NCI-H82 (cell line): ENCODE data around the gene SH3BGRL2.
"Not testable (repeated sequence)": the region's sequence is repeated elsewhere in the genome, so short reads cannot be mapped to it uniquely, and the experiment has no call there.

Experiments used
- DNase-seq: peaks from one replicate; lab custom pipeline; 2025; lab: John Stamatoyannopoulos, UW

The SH3BGRL2 gene

DNA sequence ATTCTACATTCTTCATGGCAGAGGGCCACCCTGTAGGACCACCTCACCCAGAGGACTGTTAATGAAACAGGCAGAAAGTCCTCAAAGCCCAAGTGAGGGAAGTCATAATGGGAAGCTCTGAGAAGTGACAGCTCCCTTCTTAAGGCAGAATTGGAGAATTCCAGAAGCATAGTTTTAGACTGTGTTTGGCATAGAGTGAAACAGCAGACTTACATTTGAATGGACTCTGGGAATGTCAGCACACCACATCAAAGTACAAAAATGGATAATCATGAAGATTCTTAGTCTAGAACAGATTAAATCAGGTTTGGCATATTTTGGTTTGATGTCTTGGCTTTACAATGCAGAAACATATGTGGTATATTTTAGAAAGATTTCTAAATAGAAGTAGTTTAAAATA is 17.9 kb downstream of the SH3BGRL2 start:
- no peak for DNase-seq

GRCh38 chr6:79650950-79651349 is 19.8 kb downstream of the SH3BGRL2 start:
- DNase-seq = no peak

DNA sequence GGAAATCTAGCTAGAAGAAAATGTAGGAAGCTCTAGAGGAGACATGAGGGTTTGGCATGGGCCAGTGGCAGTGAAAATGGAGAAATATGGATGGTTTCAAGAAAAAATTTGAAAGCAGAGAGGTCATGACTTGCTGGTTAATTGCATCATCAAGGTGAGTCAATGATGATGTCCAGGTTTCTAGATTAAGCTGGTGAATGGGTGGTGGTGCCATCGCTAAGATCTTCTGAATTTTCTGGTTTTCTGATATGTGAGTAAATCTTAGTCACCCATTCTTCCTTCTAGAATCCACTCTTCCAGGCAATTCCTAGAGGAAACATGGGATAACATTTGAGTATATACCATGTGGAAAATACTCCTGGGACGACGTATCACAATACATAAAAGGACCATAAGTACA is 25.0 kb downstream of the SH3BGRL2 start:
- DNase-seq = no peak

DNA sequence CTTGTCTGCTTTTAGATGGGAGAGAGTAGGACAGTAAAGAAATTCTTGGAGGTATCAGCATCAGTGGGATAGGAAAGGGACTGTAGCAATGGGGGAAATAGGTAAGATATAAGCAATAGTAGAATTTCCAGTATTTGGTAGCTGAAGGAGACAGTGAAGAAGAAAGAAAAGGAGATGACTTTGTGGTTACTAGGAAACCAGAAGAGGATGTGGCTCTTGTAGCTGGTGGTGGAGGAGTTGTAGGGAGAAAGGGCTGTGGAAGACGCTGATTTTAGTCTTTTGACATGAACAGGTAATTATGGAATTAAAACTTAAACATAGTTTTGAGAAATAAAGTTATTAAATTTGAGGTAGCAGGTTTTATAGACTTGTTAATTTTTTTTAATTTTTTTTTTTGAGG is 26.1 kb downstream of the SH3BGRL2 start:
- no peak for DNase-seq

- DNase-seq = not testable (repeated sequence)
Measured at GRCh38 chr6:79663655-79664054, 32.5 kb downstream of the SH3BGRL2 start.

DNA sequence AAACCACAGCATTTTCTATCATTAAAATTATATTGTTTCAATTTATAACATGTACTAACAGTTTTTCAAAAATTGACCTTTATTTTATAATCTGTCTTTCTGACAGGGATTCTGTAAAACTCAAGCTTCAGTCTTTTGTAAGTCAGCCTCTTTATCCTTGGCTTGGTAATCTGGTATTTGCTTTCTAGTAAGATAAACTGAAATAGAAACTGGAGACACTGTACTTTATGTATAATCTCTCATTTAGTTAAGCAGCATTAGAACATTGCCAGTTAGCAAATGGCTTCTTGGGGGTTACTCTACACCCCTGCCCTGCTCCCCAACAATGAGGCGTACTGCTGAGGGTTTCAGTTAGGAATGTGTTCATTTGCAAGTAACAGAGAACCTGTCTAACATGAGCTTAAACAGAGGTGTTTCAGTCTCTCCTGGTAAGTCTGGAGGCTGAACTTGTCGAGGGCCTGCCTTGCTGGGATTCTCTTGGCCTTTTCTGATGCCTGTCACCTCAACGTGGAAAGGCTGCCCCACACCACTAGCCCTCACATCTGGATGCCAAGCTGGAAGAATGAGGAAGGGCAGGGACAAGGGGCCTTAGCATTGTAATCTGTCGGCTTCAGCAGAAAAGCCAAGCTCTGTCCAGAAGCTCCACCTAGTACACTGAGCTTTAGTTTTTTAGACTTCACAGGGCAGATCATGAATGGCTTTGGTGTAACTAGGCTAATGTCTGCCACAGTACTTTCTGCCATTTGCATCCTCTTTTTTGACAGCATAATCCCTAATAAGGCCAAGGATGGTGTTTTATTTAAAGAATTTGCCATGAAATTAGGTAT is 34.8 kb downstream of the SH3BGRL2 start:
- no peak for DNase-seq

DNA sequence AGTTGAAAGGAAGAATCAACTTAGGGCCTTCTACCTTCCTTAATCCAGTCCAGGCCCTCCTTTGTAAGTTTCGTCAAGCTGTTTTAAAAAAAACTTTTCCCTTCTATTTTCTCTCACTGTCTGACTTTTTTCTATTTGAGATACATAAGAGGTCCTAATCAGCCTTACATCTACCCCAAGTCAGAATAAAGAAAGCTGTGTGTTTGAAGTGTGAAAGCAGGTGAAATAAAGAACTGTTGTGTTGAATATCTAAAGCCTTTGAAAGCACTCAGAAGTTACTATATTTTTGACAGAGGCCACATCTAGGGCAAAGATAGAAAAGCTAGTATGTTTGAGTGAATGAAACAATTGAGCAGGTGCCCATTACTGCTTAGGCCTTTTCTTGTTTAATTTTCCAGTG is 35.5 kb downstream of the SH3BGRL2 start:
- no peak for DNase-seq

GRCh38 chr6:79668381-79668780 is 37.3 kb downstream of the SH3BGRL2 start:
- DNase-seq = no peak

- DNase-seq = no peak
Measured at GRCh38 chr6:79669766-79670165, 38.6 kb downstream of the SH3BGRL2 start.

- no peak for DNase-seq
Measured at GRCh38 chr6:79670789-79671188, 39.7 kb downstream of the SH3BGRL2 start.

- DNase-seq = no peak
Measured at GRCh38 chr6:79671600-79672266, 40.6 kb downstream of the SH3BGRL2 start.

- no peak for DNase-seq
Measured at GRCh38 chr6:79672631-79673111, 41.5 kb downstream of the SH3BGRL2 start.

- no peak for DNase-seq
Measured at GRCh38 chr6:79673947-79674346, 42.8 kb downstream of the SH3BGRL2 start.

GRCh38 chr6:79676785-79677736 is 45.9 kb downstream of the SH3BGRL2 start:
- DNase-seq = no peak

GRCh38 chr6:79682682-79683081 is 51.6 kb downstream of the SH3BGRL2 start:
- DNase-seq = not testable (repeated sequence)

DNA sequence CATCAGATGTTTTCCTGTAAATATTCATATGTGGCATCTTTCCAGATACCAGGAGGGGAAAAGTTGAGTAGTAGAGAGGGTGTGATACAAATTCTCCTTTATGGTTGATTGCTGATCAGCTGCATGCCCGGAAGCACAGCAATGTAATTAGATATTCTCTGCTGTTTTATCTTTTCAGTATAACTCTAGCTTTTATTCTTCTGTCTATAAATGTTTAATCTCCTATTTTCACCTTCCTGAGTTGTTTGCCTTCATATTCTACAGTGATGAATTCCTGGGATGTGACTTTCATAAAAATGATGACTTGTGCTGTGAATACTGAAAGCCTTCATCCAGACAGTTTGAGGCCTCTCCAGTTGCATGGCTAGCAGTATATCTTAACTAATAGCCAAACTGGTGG is 53.7 kb downstream of the SH3BGRL2 start:
- DNase-seq = no peak

- DNase-seq = no peak
Measured at GRCh38 chr6:79686707-79687309, 55.7 kb downstream of the SH3BGRL2 start.

- peak; percentile 71 for DNase-seq
Measured at GRCh38 chr6:79687759-79688158, 56.6 kb downstream of the SH3BGRL2 start.

DNA sequence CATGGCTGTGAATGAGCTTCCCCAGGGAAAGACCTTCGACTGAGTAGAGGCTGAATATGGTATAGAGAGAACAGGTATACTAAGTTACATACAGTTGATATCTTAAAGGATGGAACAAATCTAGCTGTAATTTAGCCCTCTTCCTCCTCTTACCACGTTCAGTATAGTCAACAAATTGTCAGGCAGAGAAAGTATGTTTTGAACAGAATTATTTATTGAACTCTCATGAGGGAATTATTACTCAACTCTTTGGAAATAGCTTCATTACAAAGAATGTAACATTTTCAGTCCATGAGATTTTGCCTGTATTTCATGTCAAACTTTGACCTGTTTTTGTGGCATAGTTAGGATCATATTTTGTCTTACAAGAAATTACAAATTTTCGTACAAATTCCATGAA is 63.0 kb downstream of the SH3BGRL2 start:
- no peak for DNase-seq

DNA sequence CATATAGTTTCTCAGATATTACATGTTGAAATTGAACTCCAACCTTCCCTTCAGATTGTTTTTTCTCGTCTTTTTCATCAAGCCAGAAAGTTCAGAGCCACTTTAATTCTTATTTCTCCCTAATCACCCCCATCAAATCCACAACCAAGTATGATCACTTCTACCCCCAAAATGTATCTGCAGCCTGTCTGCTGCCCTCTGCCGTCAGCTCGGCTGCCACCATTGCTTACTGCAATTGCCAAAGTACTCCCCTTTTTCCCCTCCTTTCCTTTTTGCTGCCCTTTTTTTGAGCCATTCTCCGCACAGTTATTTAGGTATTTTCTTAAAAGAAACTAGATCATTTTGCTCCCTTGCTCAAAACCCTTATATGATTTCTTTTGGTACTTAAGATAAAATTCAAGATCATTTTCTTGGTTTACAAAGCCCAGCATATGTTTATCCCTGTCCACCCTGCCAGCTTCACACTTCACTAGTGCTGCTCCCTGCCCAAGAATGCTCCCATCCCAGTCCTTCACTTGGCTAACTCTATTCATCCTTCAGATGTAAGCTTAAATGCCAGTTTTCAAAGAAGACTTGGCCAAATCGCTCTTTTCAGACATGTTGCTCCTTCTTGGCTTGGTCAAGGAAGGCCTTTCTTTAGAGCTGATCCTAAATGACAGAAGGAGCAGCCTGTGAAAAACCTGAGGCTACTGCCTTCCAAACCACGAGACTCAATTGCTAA is 63.7 kb downstream of the SH3BGRL2 start:
- DNase-seq = no peak

DNA sequence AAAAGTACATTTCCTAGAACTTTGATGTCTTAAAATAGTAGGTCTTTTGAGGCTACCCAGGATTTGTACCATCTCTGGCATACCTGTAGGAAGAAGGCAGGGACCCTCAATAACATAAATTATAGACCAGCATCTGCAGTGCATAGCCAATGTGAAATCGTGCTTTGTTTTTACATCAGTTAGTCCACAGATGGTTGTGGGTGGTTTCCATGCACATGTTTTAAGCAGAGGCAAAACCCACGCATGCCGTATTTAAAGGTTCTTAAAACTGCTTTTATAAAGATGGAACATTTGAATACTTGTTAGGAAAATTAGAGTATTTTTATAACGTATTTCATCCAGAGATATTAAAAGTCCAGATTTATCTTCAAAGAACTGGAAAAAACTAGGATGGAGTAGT is 66.3 kb downstream of the SH3BGRL2 start:
- no peak for DNase-seq
